Measurements from ENCODE around the gene APBA3. TPM values are rescaled to one million over a fixed set of nuclear protein-coding genes. Genes with fewer than 3 reads are reported as not detected.

APBA3 gene
- total and polyA plus RNA-seq, 12 donors: 7.4 to 22.6 (median 11.5) TPM

DNA sequence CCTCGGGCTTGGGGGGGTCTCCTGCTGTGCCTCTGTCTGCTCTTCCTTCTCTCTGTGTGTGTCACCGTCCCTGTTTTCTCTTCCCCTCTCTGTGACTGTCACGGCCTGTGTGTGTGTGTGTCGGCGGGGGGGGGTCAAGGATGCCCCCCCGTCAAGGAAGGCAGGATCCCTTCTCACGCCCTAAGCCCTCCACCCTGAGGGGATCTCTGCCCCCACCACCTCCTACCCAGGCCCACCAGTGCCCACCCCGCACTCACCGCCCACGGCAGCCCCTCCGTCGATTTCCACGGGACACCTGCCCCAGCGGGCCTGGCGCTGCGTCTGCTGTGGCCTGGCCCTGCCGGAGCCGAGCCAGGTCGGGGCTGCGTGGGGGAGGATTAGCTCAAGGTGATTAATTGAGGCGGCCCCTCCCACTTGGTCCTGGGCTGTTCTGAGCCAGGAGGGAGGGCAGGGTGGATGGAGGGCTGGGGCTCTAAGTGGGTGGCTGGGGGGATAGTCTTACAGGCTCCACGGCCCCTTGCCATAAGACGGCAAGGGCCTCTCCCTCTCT, 10.5 kb upstream of the APBA3 start, which contains the start of gene RAX2:
TSS of gene RAX2 (minus strand) at position 323 of the 550 bp plus-strand sequence. CDS start 486 bp downstream, outside the sequence.
- no peaks in the 10 kb centered on the region for H3K9me3 ChIP-seq
- DNase-seq (no peak), ATAC-seq (no peak)
- no peaks in the 10 kb centered on the region for H3K4me1 ChIP-seq
- peaks cover 0 to 34% (median 10%) of the 10 kb centered on the region in 9 donors for H3K36me3 ChIP-seq
- H3K4me3 ChIP-seq: no peak within 1 kb of the TSS
- H3K27me3 ChIP-seq: no peaks in the 10 kb centered on the region
- H3K27ac ChIP-seq: no peak within 1 kb of the TSS
- WGBS, 2 donors: 40 to 47% methylated on average over 22 to 23 of the region's 23 CpGs
- intact Hi-C loops (cut with DNase I): no loop called here
- TF ChIP-seq, protein P1, sequence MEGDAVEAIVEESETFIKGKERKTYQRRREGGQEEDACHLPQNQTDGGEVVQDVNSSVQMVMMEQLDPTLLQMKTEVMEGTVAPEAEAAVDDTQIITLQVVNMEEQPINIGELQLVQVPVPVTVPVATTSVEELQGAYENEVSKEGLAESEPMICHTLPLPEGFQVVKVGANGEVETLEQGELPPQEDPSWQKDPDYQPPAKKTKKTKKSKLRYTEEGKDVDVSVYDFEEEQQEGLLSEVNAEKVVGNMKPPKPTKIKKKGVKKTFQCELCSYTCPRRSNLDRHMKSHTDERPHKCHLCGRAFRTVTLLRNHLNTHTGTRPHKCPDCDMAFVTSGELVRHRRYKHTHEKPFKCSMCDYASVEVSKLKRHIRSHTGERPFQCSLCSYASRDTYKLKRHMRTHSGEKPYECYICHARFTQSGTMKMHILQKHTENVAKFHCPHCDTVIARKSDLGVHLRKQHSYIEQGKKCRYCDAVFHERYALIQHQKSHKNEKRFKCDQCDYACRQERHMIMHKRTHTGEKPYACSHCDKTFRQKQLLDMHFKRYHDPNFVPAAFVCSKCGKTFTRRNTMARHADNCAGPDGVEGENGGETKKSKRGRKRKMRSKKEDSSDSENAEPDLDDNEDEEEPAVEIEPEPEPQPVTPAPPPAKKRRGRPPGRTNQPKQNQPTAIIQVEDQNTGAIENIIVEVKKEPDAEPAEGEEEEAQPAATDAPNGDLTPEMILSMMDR (IDR thresholded peaks at IDR 0.05): no peak

GRCh38 chr19:3771000-3771905, 9.8 kb upstream of the APBA3 start:
- WGBS, 2 donors: 78 to 79% methylated on average over 34 to 35 of the region's 35 CpGs
- intact Hi-C loops (cut with DNase I): no loop called here
- no peak for DNase-seq

GRCh38 chr19:3770136-3770999, 8.9 kb upstream of the APBA3 start:
- TF ChIP-seq, protein P1 (IDR thresholded peaks at IDR 0.05): no peak
- Histone ChIP-seq H3K27me3 (no peaks in the 10 kb centered on the region), H3K36me3 (peaks cover 0 to 50% (median 15%) of the 10 kb centered on the region in 9 donors), H3K4me3 (no peak overlapping the region), H3K4me1 (peaks cover 0 to 2% (median 0%) of the 10 kb centered on the region in 9 donors), H3K27ac (no peak overlapping the region), H3K9me3 (no peaks in the 10 kb centered on the region)
- DNase-seq (no peak), ATAC-seq (no peak)
- WGBS, 2 donors: 78 to 80% methylated on average over 47 to 53 of the region's 53 CpGs
- intact Hi-C loops (cut with DNase I): no loop called here

More at GRCh38 chr19:3771000-3771905, 9.8 kb upstream of the APBA3 start:
- ATAC-seq: no peak
- peaks cover 0 to 41% (median 13%) of the 10 kb centered on the region in 9 donors for H3K36me3 ChIP-seq
- no peaks in the 10 kb centered on the region for H3K9me3 ChIP-seq
- H3K4me3 ChIP-seq: no peak overlapping the region
- peaks cover 0 to 2% (median 0%) of the 10 kb centered on the region in 9 donors for H3K4me1 ChIP-seq
- H3K27ac ChIP-seq: no peak overlapping the region
- TF ChIP-seq, protein P1 (IDR thresholded peaks at IDR 0.05): no peak
- H3K27me3 ChIP-seq: no peaks in the 10 kb centered on the region

DNA sequence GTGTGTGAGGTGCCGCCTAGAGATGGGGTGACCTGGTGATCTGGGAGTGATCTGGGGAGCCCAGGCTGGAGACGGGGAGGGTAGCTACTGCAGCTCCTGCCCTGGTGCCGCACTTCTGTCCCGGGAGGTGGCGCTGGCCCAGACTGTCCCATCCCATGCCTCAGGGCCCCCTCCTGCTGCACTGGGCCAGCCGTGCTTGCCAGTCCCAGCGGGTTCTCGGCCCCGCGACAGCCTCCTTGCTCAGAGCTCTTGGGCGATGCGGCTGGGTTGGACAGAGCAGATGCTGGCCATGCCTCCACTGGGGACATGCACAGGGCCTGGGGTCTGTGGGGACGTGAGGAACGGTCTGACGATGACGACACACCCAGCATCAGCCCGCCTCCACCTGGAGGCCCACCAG, 8.0 kb upstream of the APBA3 start:
- whole genome bisulfite sequencing, 2 donors: 85 to 87% methylated on average over 17 of the region's 17 CpGs
- intact Hi-C loops (cut with DNase I): loop anchor here in 4 of 10 donors (10.0 kb wide), 3 partner anchors 55 to 205 kb away; partner anchors contain the start of gene DAPK3 (in 1 of the 4)
- Histone ChIP-seq H3K4me3 (no peak overlapping the region), H3K36me3 (peaks cover 0 to 56% (median 19%) of the 10 kb centered on the region in 9 donors), H3K4me1 (peaks cover 0 to 2% (median 0%) of the 10 kb centered on the region in 9 donors), H3K9me3 (no peaks in the 10 kb centered on the region), H3K27ac (no peak overlapping the region), H3K27me3 (no peaks in the 10 kb centered on the region)
- TF ChIP-seq, protein P1 (IDR thresholded peaks at IDR 0.05): no peak
- ATAC-seq (no peak), DNase-seq (no peak)
